Cardiac septum (tissue), 1 donor: ENCODE results near the gene SPRTN. TPM values are rescaled to one million over a fixed set of nuclear protein-coding genes. Genes with fewer than 3 reads are reported as not detected.

Experiments
- DNase-seq: peaks from one replicate; pipeline ENCODE4 v3.0.0-alpha.2; 2020; ENCODE audit warnings: low spot score
- intact Hi-C: fragments of 100-400 bp; cut with DNase I; formaldehyde crosslinking; loops from one replicate; pipeline ENCODE4 v1.14.0; 2022
- total RNA-seq: library from RNA; stranded (reverse); fragmentation: NEBNext Ultra II Directional; extraction: Animal tissue kit (Norgen Biotek cat#: 25700); gene quantifications from one replicate; pipeline ENCODE4 v1.2.1, GENCODE V29; 2021
- donor health status: DM: no; HTN: no; CAD: no.

SPRTN gene
- total RNA-seq, 1 donor from 2014 or later = 6.8 TPM

DNA sequence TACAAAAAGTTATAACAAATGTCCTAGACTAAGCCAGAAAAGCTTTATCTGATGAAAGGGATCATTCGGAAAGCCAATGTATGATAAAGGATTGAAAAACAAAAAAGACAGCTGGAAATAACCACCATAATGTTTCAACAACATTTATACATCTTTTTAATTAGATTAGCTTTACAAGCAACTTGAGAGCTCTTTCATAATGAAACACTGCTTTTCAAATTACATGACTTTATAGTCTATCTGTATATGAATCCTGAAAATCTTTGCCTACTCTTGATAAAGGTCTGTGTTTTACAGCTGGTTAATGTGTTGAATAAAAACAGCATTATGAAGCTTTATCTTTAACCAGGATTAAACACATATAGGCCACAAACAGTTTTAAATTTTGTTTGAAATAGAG, 25.5 kb downstream of the SPRTN start:
- intact Hi-C loops = loop anchor here (5.0 kb wide), 1 partner anchor 59 kb away; the partner anchor contains the start of gene EGLN1
- DNase-seq = no peak

DNA sequence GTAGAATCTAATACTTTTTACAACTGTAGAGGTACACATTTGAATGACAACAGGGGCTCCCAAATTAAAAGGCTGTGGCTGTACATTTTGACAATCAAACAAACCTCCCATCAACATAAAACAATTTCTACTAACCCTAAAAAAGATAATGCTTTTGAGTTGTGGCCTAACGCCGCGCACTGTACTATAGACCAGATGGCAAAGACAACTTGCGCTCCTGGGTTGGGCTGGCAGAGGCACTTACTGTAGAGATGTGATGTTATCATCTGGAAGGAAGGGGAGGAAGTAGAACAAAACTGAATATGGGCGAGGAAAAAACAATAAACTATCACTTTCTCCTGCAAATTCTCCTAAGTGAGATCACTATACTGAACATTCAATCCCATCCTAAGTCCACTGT, 26.1 kb downstream of the SPRTN start:
- no peak for DNase-seq
- intact Hi-C loops = loop anchor here (5.0 kb wide), 1 partner anchor 58 kb away; the partner anchor contains the start of gene EGLN1

DNA sequence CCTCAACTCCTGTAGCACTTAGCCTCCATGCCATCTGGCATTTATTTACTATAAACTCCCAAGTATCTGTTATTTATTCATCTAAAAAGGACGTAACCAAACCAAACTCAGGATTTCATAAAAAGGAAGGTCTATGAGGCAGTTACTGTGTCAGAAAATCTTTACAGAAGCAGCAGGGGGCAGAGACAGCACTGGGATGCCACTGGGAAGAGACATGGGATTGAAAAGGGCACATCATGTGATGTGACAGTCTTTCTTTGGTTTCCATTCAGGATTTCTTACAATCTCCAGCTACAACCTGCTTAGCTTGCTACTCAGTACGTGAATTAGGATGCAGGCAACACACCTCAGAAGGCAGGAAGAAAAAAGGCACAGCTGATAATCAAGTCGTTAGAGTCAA, 31.2 kb downstream of the SPRTN start:
- DNase-seq = no peak
- intact Hi-C loops = no loop called here

DNA sequence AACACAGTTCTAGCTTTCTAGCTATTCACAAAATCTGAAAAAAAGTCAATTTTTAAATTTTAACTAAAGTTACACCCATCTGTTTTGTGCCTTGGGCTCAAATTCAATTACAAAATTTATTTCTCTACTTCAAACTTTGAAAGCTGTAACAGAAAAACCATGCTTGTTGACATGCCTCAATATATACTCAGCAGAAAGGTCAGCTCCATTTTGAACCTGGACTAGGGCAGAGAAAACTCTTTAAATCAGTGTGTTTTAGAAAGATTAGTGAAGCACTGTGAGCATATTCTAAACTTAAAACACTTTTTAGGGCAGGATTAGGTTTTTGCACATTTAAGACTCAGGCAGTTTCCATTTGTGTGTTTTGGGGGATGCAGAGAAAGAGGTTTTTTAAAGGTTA, 34.4 kb downstream of the SPRTN start:
- intact Hi-C loops = no loop called here
- DNase-seq = no peak

DNA sequence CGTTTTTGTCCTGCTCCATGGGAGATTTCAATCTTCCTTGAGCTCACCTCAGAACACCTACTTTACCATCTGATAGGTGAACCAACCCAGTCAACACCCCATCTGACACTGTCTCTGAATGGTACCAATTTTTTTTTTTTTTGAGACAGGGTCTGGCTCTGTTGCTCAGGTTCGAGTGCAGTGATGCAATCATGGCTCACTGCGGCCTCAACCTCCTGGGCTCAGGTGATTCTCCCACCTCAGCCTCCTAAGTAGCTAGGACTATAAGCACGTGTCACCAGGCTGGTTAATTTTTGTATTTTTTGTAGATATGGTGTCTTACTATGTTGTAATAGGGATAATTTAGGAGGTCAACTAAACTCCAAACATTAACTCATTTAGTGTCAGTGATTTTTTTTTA, 36.3 kb downstream of the SPRTN start:
- DNase-seq = no peak
- intact Hi-C loops = no loop called here

DNA sequence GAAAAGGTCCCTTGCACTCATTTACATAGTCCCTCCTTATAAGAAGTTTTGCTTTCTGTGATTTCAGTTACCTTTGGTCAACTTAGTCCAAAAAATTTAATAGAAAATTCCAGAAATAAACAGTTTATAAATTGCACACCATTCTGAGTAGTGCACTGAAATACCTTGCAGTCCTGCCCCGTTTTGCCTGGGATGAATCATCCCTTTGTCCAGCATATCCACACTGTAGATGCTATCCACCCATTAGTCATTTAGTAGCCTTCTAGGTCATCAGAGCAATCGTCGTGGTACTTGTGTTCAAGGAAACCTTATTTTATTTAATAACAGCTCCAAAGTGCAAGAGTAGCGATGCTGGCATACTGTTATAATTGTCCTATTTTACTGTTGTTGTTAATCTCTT, 38.0 kb downstream of the SPRTN start:
- intact Hi-C loops = no loop called here
- no peak for DNase-seq

DNA sequence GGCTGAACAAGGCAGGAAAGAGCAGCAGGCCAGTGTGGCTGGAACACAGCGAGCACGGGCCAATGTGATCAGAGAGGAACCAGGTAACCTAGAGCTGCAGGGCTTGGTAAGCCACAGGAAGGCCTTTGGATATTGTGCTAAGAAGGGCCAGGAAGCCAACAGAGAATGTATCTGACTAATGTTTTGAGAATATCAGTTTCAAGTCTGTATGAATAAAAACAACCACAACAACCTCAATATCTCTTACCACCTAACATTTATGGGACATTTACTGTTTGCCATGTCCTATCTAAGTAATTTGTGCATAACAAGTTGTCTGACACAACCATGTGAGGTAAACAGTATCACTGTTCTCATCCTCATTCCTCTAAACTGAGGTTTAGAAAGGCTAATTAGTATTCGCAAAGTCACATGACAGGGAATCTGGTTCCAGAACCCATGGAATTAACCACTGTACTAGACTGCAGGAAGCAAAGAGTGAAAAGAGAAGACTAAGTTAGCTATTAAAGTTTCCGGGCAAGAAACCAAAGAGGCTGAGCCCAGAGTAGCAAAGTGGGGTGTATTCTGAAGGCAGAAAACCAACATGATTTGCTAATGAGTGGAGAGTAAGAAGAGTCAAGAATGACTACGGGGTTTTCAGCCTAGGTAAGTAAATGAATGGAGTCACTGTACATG, 38.9 kb downstream of the SPRTN start:
- DNase-seq = no peak
- intact Hi-C loops = no loop called here

DNA sequence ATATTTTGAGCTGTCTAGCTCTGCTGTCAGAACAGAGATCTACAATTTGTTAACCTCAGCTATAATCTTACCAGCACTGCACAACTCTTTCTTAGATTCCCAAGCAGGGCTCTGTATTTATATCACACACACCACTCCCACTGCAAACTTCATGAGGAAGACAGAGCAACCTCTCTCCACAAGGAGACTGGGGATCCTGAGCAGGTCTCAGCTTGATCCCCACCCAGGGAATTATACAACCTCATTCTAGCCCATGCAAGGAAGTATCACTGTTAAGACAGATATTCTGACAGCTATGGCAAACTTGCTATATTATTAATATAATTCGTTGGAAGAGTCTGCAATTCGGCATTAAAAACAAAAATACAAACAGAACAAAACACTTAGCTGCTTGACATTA, 43.6 kb downstream of the SPRTN start:
- DNase-seq = no peak
- intact Hi-C loops = loop anchor here (5.0 kb wide), 1 partner anchor 36 kb away; no protein-coding TSS in a partner anchor

DNA sequence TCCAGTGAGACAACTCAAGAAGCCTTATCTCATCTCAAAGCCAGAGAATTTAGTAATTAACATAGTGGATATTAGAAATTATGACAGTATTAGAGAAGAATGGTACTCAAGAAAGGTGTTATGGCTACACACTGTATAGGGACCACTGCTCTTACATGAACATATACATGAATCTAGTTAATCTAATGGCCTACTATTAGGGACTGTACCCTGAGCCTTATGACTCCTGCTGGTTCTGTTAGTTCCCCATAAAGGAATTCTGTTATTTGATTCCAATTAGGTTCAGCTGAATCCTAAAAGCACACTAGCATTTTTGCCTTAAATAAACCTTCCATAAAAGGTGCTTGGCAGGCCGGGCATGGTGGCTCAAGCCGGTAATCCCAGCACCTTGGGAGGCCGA, 44.3 kb downstream of the SPRTN start:
- intact Hi-C loops = loop anchor here (5.0 kb wide), 1 partner anchor 35 kb away; no protein-coding TSS in a partner anchor
- DNase-seq = no peak

DNA sequence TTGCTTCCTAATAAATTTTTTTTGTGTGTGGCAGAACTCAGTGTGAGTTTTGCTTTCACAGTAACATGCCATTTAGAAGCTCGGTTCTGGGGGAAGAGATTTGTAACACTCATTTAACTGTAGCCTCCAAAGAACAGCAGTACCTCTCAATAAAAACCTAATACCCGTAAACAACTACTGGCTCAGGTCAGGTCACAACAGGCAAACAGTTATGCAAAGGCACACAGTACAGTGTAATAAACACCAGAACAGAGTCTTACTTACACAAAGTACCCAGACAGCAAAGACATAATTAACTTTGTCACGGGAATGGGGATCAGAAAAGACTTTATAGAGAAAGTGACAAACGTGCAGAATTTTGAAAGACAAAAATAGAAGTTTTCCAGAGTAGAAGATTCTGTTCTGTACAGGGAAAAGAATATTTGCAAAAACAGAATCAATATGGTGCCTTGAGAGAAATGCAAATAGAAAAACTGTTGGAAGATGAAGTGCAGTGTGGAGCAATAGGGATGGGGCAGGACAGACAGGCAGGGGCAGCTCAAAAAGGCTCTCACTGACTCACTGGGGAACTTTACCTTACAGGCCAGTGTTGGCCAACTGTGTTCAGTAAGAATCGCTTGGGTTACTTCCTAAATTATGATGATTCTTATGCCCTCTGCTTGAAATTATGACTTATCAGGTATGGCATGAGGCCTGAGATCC, 45.2 kb downstream of the SPRTN start:
- intact Hi-C loops = loop anchor here (5.0 kb wide), 1 partner anchor 34 kb away; no protein-coding TSS in a partner anchor

DNA sequence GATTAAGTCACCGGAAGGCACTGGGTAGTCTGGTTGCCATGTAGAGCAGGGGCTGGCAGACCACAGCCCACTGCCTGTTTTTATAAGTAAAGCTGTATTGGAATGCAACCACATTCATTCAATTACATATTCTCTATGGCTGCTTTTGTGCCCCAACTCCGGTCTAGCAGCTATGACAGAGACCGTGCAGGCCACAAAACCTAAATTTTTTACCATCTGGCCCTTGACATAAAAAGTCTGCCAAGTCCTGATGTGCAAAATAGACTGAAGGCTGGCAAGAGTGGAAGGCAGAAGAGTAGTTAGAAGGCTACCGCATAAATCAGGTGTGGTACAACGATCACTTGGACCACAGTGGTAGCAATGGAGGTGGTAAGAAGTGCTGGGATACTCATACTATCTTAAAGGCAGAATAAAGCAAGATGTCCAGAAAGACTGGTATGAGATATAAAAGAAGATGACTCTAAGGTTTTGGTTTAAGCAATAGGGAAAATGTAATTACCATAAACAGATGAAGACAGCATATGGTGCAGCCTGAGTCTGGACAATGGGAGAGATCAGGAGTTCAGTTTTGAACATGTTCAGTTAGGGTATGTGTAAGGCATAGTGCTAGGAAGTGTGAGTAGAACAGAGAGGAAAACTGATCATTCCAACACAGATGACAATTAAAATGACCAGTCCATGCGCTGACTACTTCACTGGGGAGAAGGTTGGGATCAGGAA, 46.8 kb downstream of the SPRTN start:
- intact Hi-C loops = loop anchor here (5.0 kb wide), 1 partner anchor 32 kb away; no protein-coding TSS in a partner anchor
- no peak for DNase-seq

More for the DNA sequence above, 45.2 kb downstream of the SPRTN start:
- no peak for DNase-seq

DNA sequence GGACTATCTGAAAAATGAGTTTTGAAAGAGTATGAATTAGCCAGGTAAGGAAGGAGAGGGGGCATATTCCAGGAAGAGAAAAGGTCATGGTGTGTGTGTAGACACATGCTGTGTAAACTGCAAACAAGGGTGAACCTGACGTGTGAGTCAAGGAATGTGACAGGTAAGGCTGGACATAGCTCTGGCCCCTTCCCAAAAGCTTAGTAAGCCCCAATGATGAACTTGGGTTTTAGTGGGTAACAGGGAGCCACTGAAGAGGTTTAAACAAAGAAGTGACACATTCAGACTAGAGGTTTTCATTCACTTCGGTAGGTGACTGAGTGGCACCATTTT, 47.3 kb downstream of the SPRTN start:
- intact Hi-C loops = no loop called here
- DNase-seq = no peak

DNA sequence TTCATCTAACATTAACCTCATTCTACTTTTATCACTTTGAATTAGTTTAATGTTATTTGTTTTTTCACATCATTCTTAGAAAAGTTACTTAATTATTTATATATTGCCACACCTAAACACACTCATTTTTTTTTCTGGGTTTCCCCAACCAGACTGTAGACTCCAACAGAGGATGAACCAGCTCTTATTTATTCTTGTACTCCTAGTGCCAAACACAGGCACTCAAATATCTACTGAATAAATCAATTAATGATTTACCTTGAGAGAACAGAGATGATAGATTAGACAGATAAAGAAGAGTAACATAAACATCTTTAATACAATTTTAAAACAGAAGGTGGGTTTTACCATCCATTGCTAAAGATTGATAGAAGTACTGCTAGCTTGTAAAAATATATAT, 48.4 kb downstream of the SPRTN start:
- no peak for DNase-seq
- intact Hi-C loops = no loop called here

DNA sequence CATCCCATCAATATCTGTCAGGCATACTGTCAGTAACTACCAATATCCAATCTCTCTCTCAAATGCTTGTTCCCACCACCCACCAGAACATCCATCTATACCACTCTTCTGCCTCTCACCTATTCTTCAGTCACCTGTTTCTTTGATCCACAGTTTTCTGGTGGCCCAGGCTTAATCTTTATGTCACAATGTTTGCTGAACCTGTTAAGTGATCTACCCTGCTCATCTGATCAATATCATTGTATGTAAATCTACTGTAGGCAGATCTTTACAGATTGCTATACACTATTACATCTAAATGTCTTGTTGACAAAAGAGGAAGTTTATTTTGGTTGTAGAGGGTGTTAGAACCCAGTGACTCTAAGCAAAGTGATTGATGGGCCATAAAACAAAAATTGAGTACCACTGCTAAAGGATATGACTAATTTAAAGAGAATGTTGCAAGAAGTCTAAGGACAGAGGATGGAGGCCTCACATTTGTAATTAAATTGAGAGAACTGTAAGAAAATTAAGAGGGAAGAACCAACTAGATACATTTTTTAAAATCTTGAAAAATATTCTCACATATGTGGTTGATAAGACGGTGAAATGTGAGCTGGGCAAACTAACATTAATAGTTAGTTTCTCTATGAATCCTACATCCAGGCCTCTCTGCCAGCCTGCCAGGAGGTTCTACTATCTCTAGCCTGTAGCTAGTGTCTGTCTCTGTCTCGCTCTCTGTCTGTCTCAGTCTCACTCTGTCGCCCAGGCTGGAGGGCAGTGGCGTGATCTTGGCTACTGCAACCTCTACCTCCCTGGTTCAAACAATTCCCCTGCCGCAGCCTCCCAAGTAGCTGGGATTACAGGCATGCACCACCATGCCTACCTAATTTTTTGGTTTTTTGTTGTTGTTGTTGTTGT, 49.9 kb downstream of the SPRTN start:
- intact Hi-C loops = no loop called here

DNA sequence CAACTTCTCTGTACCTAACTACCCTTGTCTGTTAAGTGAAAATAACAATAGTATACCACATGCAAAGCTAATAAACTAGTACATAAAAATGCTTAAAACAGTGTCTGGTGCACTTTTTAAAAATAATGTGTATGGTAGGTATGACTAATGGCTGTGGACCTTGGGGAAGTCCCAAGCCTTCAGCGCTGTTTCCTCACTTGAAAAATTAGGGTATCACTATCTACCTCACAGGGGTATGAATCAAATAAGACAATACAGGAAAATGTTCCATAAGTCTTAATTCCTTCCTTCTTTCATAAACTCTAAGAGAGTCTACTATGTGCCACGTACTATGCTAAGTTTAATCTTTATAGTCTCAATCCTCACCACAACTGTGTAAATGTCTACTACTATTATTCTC, 52.0 kb downstream of the SPRTN start:
- intact Hi-C loops = no loop called here
- no peak for DNase-seq

More for the DNA sequence above, 49.9 kb downstream of the SPRTN start:
- DNase-seq = no peak

DNA sequence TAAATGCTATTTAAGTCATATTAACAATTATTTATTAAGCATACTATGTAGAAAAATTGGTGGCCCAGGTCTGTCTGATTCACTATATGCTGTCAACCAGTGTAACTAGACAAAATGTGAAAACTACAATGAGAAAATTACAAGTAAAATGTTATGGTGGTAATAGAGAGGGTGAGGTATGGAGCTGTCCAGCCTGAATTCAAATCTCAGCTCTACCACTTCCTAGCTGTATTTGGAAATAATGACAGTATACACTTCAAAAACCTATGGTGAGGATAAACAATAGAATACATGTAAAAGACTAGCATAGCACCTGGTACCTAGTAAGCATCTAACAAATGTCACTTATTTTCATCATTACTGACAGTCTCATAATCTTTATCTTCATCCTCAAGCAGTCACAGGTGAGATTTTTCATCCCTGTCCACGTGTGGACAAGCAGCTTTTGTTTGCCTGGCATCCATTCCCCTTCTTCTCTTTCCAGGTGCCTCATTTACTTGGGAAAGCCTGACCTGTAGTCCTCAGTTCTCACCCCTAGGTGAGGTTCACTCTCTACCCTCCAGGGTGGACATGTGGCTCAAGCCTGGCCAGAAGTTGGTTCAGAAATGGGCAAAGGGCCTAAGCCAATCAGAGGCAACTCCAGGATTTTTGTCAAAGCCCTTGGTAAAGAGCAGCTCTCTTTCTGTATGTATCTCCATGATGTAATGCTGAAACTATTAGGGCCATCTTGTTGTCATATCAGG, 54.5 kb downstream of the SPRTN start:
- intact Hi-C loops = no loop called here
- DNase-seq = no peak

DNA sequence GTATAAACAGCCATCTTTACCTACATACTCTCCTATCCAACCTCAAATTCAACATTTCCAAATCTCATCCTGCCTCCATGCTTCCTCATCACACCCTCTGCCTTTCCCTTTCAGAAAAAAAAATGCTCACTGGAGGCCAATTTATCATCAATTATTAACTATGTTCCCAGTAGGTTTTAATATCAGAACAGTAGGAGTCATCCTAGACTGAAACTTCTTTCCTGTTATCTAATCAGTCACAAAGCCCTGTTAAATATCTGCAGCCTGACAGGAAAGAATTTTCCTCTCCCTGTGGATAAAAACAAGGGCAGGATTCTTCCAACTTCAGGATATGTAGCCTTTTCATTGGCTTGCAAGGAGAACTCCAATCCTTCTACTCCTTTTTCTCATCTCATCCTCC, 55.6 kb downstream of the SPRTN start:
- intact Hi-C loops = no loop called here

DNA sequence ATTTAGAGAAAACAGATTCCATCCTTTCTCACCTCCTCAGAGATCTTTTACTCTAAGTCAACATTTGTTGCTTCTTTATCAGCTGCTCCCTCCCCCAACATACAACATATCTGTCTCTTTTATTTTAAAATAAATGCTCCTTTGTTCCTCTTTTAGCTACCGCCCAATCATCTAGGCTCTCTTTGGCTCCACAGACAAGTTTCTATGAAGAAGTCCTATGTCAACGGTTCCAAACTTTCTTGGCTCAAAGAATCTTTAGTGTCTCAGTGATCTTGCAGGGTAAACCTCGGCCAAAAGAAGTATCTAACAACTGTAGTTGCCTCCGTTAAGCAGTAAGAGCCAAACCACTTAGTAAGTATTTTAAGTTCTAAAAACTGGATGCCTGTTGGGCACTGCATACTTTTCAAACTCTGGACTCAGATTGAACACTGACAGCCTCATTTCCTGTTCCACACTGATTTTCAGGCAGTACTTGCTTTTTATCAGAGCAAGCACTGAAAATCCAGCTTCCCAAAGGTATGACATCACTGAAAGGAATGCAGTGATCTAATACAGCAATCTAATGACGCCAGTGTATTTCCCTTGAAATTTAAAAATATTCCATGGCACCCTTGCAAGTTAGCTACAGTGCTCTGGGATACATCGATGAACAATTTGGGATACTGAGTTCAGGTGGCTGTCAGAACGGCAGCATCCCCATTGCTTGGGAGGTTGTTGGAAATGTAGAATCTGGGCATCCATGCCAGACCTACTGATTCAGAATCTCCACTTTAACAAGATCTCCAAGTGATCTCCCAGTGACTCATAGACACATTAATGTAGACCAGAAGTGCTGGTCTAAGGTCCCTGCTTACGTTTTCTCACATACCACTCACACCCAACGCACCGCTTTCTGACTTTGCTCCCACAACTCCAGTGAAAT, 57.2 kb downstream of the SPRTN start:
- no peak for DNase-seq
- intact Hi-C loops = no loop called here

More for the DNA sequence above, 55.6 kb downstream of the SPRTN start:
- DNase-seq = no peak
